CD14-positive monocyte (primary cell): ENCODE data around the gene EXOC4. TPM values are rescaled to one million over a fixed set of nuclear protein-coding genes. Genes with fewer than 3 reads are reported as not detected.
A peak's percentile ranks its signal among the peaks of the same experiment; 100 is the strongest.

Experiments used
- DNase-seq, 3 donors: peaks; one replicate each; pipeline ENCODE4 v3.0.0-alpha.2; 2011 to 2022
- H2AFZ ChIP-seq: 2 replicates; pipeline ENCODE4 v1.6.0; 2012; ENCODE audit warnings: mild to moderate bottlenecking, low read depth, low read length, inconsistent platforms; ENCODE audit not compliant: insufficient read depth, poor library complexity, severe bottlenecking
- H3K27ac ChIP-seq, 2 donors: 1 replicate in 1 of 2; 2 replicates in 1 of 2; pipeline ENCODE4 v1.5.1; 2012 to 2013; ENCODE audit warnings: low read length in 2 of 2, control low read depth in 1 of 2, inconsistent platforms in 1 of 2, low read depth in 1 of 2, mild to moderate bottlenecking in 1 of 2
- H3K27me3 ChIP-seq, 2 donors: one replicate each; pipeline versions ENCODE4 v1.6.0 to v1.6.1; 2011 to 2013; ENCODE audit warnings: low read length in 2 of 2; ENCODE audit not compliant: control insufficient read depth in 2 of 2, insufficient read depth in 2 of 2
- H3K36me3 ChIP-seq, 2 donors: replicated peaks in 1 of 2; 1 replicate in 1 of 2; 2 replicates in 1 of 2; pipeline versions ENCODE4 v1.5.1 to v1.6.1; 2012 to 2013; ENCODE audit warnings: low read length in 2 of 2, control low read depth in 1 of 2, inconsistent platforms in 1 of 2, mild to moderate bottlenecking in 1 of 2; ENCODE audit not compliant: insufficient read depth in 2 of 2, control insufficient read depth in 1 of 2
- H3K4me1 ChIP-seq, 2 donors: 1 replicate in 1 of 2; 2 replicates in 1 of 2; pipeline versions ENCODE4 v1.5.1 to v1.6.1; 2012 to 2013; ENCODE audit warnings: low read length in 2 of 2, control low read depth in 1 of 2, inconsistent platforms in 1 of 2, mild to moderate bottlenecking in 1 of 2, moderate library complexity in 1 of 2; ENCODE audit not compliant: insufficient read depth in 2 of 2, control insufficient read depth in 1 of 2
- H3K4me2 ChIP-seq: replicated peaks from 2 replicates; pipeline ENCODE3; 2012; ENCODE audit warnings: low read length, moderate library complexity, mild to moderate bottlenecking; ENCODE audit not compliant: poor library complexity, severe bottlenecking; ENCODE audit errors: extremely low read depth
- H3K4me3 ChIP-seq, 3 experiments: fragments of 200-600 bp in 1 of 3; sonication (generic) in 1 of 3; replicated peaks in 1 of 3; 1 replicate in 2 of 3; 2 replicates in 1 of 3; pipeline ENCODE4 v1.5.1; 2011 to 2013; ENCODE audit warnings: low read length in 3 of 3, mild to moderate bottlenecking in 3 of 3, control low read depth in 2 of 3, low read depth in 2 of 3, inconsistent platforms in 1 of 3, moderate library complexity in 1 of 3
- H3K79me2 ChIP-seq: 2 replicates; pipeline ENCODE4 v1.6.0; 2012; ENCODE audit warnings: mild to moderate bottlenecking, control low read depth, inconsistent platforms, low read length, moderate library complexity; ENCODE audit not compliant: insufficient read depth
- H3K9ac ChIP-seq: 2 replicates; pipeline ENCODE4 v1.6.0; 2017; ENCODE audit warnings: low read length, mild to moderate bottlenecking; ENCODE audit not compliant: insufficient read depth, poor library complexity, severe bottlenecking
- H3K9me3 ChIP-seq, 2 donors: replicated peaks in 1 of 2; 1 replicate in 1 of 2; 2 replicates in 1 of 2; pipeline versions ENCODE4 v1.5.1 to v1.6.1; 2012 to 2013; ENCODE audit warnings: low read length in 2 of 2, control low read depth in 1 of 2; ENCODE audit not compliant: control insufficient read depth in 1 of 2, insufficient read depth in 1 of 2
- H4K20me1 ChIP-seq: 2 replicates; pipeline ENCODE4 v1.6.0; 2012; ENCODE audit warnings: mild to moderate bottlenecking, low read length, control low read depth, moderate library complexity; ENCODE audit not compliant: insufficient read depth
- H3K27ac Mint-ChIP-seq, 7 donors: one replicate each; pipeline ENCODE4 v1.8.0; 2020; ENCODE audit warnings: mild to moderate bottlenecking in 7 of 7, mixed read lengths in 7 of 7, moderate library complexity in 6 of 7, inconsistent platforms in 2 of 7
- H3K27me3 Mint-ChIP-seq, 3 donors: one replicate each; pipeline ENCODE4 v1.8.0; 2021 to 2022; ENCODE audit warnings: low read depth in 3 of 3, mild to moderate bottlenecking in 3 of 3, mixed read lengths in 3 of 3, moderate library complexity in 3 of 3, inconsistent platforms in 1 of 3
- H3K36me3 Mint-ChIP-seq, 2 donors: one replicate each; pipeline ENCODE4 v1.8.0; 2020; ENCODE audit warnings: mixed read lengths in 2 of 2, inconsistent platforms in 1 of 2, mild to moderate bottlenecking in 1 of 2
- H3K4me1 Mint-ChIP-seq: one replicate; pipeline ENCODE4 v1.8.0; 2020; ENCODE audit warnings: mild to moderate bottlenecking, mixed read lengths
- H3K4me3 Mint-ChIP-seq, 2 donors: one replicate each; pipeline ENCODE4 v1.8.0; 2020; ENCODE audit warnings: mild to moderate bottlenecking in 2 of 2, mixed read lengths in 2 of 2, moderate library complexity in 1 of 2
- H3K9me3 Mint-ChIP-seq, 7 donors: one replicate each; pipeline ENCODE4 v1.8.0; 2020 to 2022; ENCODE audit warnings: mixed read lengths in 7 of 7, mild to moderate bottlenecking in 6 of 7, moderate library complexity in 6 of 7, inconsistent platforms in 2 of 7
- CTCF ChIP-seq: fragments of 200-600 bp; IDR thresholded peaks from one replicate; pipeline ENCODE4 v1.8.0; 2022; ENCODE audit warnings: antibody characterized with exemption, mild to moderate bottlenecking
- WGBS: methylation state at CpG from one replicate; pipeline ENCODE4 v1.1.5; 2013; ENCODE audit warnings: missing lambda C conversion rate; ENCODE audit not compliant: insufficient coverage; 5-methylcytosine and 5-hydroxymethylcytosine counted together
- intact Hi-C, 2 donors: fragments of 100-400 bp; cut with micrococcal nuclease; formaldehyde crosslinking; loops; one replicate each; pipeline versions ENCODE4 v1.15.0 to v1.15.1; 2023
- polyA plus RNA-seq, 3 donors: library from polyadenylated mRNA; depleted of rRNA in 1 of 3; unstranded in 2 of 3; stranded (reverse) in 1 of 3; fragments of 300-500 nt in 2 of 3; fragments of >200 nt in 1 of 3; fragmentation: Illumina TruSeq in 2 of 3; gene quantifications; 1 replicate in 2 of 3; 2 replicates in 1 of 3; pipeline ENCODE4 v1.2.3, GENCODE V29; 2012 to 2021

EXOC4 gene
- polyA plus RNA-seq, 3 donors = 20.6 to 22.3 (median 22.3) TPM

- Histone ChIP-seq H3K9ac (no peak overlapping the region), H3K4me3 (no peak overlapping the region), H4K20me1 (no peaks in the 10 kb centered on the region), H2AFZ (no peak overlapping the region), H3K4me1 (no peaks in the 10 kb centered on the region), H3K36me3 (no peaks in the 10 kb centered on the region), H3K27ac (no peak overlapping the region), H3K4me2 (no peak overlapping the region), H3K27me3 (no peaks in the 10 kb centered on the region), H3K79me2 (no peaks in the 10 kb centered on the region), H3K9me3 (no peaks in the 10 kb centered on the region)
- Mint-ChIP-seq H3K9me3 (peaks cover 0 to 1% (median 0%) of the 10 kb centered on the region in 7 donors), H3K4me3 (no peak overlapping the region), H3K4me1 (peaks cover 2% of the 10 kb centered on the region), H3K27me3 (peaks cover 0 to 2% (median 0%) of the 10 kb centered on the region in 3 donors), H3K27ac (no peak overlapping the region), H3K36me3 (no peaks in the 10 kb centered on the region)
- peak; percentile 14 to 28 (median 24) for DNase-seq
- intact Hi-C loops = no loop called here
- 0% methylated on average over 1 of the region's 6 CpGs for WGBS
- TF ChIP-seq CTCF = peak; percentile 78
Observed at GRCh38 chr7:133742709-133743538, 490.0 kb downstream of the EXOC4 start.

GRCh38 chr7:133744451-133744850 lies 491.6 kb downstream of the EXOC4 start:
- intact Hi-C loops = no loop called here
- no peak overlapping the region for H3K4me2 ChIP-seq
- no CpG with 5 or more reads among the region's 3 CpGs for WGBS

More at GRCh38 chr7:133744451-133744850, 491.6 kb downstream of the EXOC4 start:
- no peaks in the 10 kb centered on the region for H3K4me1 ChIP-seq
- TF ChIP-seq CTCF = no peak
- Mint-ChIP-seq H3K4me3 (no peak overlapping the region), H3K27ac (no peak overlapping the region), H3K9me3 (peaks cover 0 to 1% (median 0%) of the 10 kb centered on the region in 7 donors), H3K27me3 (no peaks in the 10 kb centered on the region), H3K4me1 (peaks cover 2% of the 10 kb centered on the region), H3K36me3 (no peaks in the 10 kb centered on the region)
- H3K4me3 ChIP-seq = no peak overlapping the region
- no peaks in the 10 kb centered on the region for H3K9me3 ChIP-seq
- H3K79me2 ChIP-seq = no peaks in the 10 kb centered on the region
- no peak overlapping the region for H3K27ac ChIP-seq
- H4K20me1 ChIP-seq = no peaks in the 10 kb centered on the region
- no peak for DNase-seq
- no peaks in the 10 kb centered on the region for H3K36me3 ChIP-seq
- no peaks in the 10 kb centered on the region for H3K27me3 ChIP-seq
- no peak overlapping the region for H3K9ac ChIP-seq
- no peak overlapping the region for H2AFZ ChIP-seq
